Panc1 (cell line): ENCODE data around the gene AKR1C2.
"Not testable (repeated sequence)": the region's sequence is repeated elsewhere in the genome, so short reads cannot be mapped to it uniquely, and the experiment has no call there.

Source experiments
- CTCF ChIP-seq: fragments of 450-650 bp; IDR thresholded peaks from 2 replicates; pipeline ENCODE4 v1.5.1; 2017; ENCODE audit warnings: mild to moderate bottlenecking
- POLR2AphosphoS5 ChIP-seq: IDR thresholded peaks from 2 replicates; pipeline ENCODE4 v1.6.1; 2012; ENCODE audit warnings: mild to moderate bottlenecking, low read depth, low read length, moderate library complexity
- SIN3A ChIP-seq: IDR thresholded peaks from 2 replicates; pipeline ENCODE4 v1.6.1; 2012; ENCODE audit warnings: low read depth, mild to moderate bottlenecking, low read length, moderate library complexity, borderline replicate concordance; ENCODE audit not compliant: insufficient read depth
- TF ChIP-seq, protein P1 (sequence below), 2 experiments: IDR thresholded peaks; 2 replicates each; pipeline ENCODE4 v1.6.1; 2011 to 2012; ENCODE audit warnings: low read depth in 2 of 2, control low read depth in 1 of 2, low read length in 1 of 2, mild to moderate bottlenecking in 1 of 2, moderate library complexity in 1 of 2; ENCODE audit not compliant: insufficient read depth in 1 of 2

GRCh38 chr10:5014200-5014910 lies 10.7 kb upstream of the AKR1C2 start:
- TF ChIP-seq CTCF, POLR2AphosphoS5, SIN3A: not testable (repeated sequence)
- TF ChIP-seq, protein P1, sequence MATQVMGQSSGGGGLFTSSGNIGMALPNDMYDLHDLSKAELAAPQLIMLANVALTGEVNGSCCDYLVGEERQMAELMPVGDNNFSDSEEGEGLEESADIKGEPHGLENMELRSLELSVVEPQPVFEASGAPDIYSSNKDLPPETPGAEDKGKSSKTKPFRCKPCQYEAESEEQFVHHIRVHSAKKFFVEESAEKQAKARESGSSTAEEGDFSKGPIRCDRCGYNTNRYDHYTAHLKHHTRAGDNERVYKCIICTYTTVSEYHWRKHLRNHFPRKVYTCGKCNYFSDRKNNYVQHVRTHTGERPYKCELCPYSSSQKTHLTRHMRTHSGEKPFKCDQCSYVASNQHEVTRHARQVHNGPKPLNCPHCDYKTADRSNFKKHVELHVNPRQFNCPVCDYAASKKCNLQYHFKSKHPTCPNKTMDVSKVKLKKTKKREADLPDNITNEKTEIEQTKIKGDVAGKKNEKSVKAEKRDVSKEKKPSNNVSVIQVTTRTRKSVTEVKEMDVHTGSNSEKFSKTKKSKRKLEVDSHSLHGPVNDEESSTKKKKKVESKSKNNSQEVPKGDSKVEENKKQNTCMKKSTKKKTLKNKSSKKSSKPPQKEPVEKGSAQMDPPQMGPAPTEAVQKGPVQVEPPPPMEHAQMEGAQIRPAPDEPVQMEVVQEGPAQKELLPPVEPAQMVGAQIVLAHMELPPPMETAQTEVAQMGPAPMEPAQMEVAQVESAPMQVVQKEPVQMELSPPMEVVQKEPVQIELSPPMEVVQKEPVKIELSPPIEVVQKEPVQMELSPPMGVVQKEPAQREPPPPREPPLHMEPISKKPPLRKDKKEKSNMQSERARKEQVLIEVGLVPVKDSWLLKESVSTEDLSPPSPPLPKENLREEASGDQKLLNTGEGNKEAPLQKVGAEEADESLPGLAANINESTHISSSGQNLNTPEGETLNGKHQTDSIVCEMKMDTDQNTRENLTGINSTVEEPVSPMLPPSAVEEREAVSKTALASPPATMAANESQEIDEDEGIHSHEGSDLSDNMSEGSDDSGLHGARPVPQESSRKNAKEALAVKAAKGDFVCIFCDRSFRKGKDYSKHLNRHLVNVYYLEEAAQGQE (IDR thresholded peaks at IDR 0.05; ENCODE audit: insufficient read depth in 1 of 2, low read depth in 2 of 2, low read length in 1 of 2) = not testable (repeated sequence)
